GM18907 (cell line): ENCODE measurements around the gene PPM1A.

Source experiments
- ATAC-seq: cut with Tn5 transposase; IDR thresholded peaks from one replicate; pipeline ENCODE4 v1.9.1; 2021; ENCODE audit warnings: mild to moderate bottlenecking, moderate library complexity; ENCODE audit not compliant: unreplicated experiment

Gene PPM1A

GRCh38 chr14:60257865-60258264, 8.8 kb downstream of the PPM1A start:
- peak; percentile 44 for ATAC-seq

GRCh38 chr14:60265163-60265562, 16.1 kb downstream of the PPM1A start:
- no peak for ATAC-seq

GRCh38 chr14:60266021-60266937, 17.3 kb downstream of the PPM1A start:
- no peak for ATAC-seq

DNA sequence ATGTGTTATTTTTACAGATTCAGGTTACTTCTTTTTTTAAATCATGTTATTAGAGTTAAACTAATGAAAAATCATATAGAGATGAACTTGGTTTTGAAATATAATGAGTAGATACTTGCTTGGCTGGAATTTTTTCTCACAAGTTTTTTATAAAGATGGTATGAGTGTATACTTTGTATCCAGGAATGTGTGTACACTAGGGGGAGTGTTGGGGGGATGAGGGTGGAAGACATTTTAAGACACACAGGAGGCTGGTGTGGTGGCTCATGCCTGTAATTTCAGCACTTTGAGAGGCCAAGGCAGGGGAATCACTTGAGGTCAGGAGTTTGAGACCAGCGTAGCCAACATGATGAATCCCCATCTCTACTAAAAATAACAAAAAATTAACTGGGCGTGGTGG, 23.2 kb downstream of the PPM1A start:
- ATAC-seq = no peak

DNA sequence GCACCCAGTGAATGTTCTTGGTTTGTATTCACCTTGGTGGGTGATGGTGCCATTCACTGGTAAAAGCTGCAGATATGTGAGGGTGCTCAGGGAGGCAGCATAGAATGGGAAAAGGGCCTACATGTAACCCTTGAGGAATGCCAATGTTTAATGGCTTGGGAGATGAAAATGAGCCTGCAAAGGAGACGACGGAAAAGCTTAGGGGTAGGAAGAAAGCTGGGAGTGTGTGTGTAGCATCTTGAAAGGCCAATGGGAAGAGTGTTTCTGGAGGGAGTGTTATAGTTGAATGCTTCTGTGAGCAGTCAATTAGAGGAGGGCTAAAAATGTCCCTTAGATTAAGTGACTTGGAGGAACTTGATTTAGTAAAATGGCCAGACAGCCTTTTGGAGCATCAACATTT, 24.9 kb downstream of the PPM1A start:
- no peak for ATAC-seq

- ATAC-seq = no peak
Measured at GRCh38 chr14:60274448-60274847, 25.4 kb downstream of the PPM1A start.

- no peak for ATAC-seq
Measured at GRCh38 chr14:60275932-60276331, 26.9 kb downstream of the PPM1A start.

DNA sequence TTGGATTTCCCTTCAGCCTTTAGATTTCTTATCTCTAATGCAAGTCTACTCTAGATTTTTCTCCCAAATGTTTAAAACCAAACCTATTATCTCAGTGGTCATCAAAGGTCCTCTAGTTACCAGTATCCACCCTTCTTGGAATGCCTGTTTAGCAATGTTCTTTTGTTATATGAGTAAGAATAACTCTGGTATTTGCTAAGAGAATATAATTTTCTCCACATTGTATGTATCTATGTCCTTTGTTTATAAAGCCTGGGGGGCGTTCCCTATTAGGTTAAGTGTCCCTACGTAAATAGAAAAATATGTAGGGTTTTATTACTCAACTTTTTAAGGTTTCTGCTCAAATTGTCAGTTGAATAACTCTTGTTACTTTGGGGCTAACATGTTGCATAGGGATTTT, 27.3 kb downstream of the PPM1A start:
- no peak for ATAC-seq

DNA sequence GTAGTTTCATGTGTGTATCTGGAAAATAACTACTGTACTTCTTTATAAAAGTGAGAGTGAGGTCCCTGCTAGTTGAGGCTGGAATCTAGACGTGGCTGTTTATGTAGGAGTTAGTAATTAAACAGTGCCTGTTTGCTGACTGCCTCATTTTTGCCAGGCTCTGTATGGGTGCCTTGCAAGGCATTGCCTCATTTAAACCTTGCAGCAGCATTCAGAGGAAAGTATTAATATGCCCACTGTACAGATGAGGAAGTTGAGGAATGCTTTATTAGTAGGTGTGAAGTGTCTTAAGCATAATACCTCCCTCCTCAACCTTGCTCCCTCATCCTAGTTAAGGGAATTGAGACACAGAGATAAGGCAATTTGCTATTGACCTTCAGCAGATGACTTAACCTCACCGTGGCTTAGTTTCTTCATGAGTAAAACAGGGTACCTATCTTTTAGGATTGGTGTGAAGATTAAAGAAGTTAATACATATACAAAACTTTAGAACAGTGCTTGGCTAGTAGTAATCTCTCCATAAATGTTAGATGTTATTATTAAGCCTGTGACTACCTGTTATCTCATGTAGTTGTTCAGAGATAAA, 28.7 kb downstream of the PPM1A start:
- no peak for ATAC-seq

DNA sequence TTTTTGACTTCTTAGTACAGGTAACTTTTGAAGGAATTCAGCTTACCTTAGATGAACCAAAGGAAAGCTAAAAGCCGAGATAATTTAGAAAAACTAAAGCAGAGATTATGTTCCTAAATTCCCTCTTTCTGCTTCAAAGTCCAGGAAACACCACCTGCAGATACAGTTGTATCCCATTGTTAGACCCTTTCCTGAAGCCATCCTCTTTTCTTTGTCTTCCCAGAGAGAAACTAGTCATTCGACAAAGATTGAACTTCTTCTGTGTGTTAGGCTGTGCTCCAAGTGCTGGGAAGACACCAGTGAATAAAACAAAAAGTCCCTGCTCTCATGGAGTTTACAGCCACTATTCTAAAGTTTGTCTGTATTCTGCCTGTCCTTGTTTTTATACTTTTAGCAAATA, 29.3 kb downstream of the PPM1A start:
- ATAC-seq = no peak

- no peak for ATAC-seq
Measured at GRCh38 chr14:60287452-60287851, 38.4 kb downstream of the PPM1A start.

- no peak for ATAC-seq
Measured at GRCh38 chr14:60288279-60288678, 39.3 kb downstream of the PPM1A start.

GRCh38 chr14:60294411-60295069, 45.5 kb downstream of the PPM1A start:
- no peak for ATAC-seq

DNA sequence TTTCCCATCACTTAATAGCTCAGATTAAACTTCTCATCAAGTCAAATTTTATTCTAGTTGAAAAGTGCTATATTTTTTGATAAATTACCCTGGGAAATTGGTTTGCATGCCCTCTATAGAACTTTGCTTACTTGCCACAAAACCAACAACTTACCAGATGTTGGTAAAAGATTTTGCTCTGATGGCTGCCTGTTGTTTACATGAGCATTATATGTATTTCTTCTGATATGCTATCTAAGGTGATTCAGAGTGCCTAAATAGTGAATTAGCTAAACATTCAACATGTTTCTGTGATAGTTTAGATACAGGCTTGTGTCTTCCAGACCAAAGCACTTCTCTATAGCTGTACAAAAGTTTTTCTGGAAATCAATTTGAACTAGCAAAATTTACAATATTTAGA, 51.0 kb downstream of the PPM1A start:
- no peak for ATAC-seq

DNA sequence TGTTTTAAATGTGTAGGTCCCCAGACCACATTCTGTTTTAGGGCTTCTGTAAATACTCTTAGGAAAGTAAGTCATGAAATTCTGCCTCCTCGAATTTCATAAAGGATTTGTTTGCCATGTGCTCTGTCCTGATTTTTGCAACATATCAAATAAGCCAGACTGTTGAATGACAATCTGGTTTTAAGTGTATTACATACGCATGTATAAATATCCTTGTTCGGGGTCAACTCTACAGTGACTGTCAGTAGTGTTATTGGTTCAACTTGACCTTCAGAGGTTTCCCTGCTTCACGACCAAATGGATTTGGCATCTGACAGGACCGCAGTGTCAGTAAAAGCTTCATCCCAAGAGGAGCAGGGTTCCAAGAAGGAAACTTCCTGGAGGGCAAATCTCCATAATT, 52.7 kb downstream of the PPM1A start:
- no peak for ATAC-seq

DNA sequence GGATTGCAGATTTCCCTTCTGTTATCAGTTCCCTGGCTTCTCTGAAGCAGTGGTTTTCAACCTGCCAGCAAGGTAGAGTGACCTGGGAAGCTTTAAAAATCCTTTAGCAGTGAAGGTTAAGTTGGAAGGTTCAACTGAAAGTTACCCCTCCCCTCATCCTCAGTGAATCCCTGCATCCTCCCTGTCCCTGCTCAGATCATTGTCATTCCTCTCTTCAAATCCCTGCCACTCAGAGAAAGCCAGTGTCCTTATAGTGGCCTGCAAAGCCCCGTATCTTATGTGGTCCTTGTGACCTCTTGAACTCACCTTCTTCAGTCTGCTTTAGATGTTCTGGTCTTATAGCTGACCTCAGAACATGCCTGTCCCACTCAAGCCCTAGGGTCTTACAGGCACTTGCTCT, 53.6 kb downstream of the PPM1A start:
- no peak for ATAC-seq

DNA sequence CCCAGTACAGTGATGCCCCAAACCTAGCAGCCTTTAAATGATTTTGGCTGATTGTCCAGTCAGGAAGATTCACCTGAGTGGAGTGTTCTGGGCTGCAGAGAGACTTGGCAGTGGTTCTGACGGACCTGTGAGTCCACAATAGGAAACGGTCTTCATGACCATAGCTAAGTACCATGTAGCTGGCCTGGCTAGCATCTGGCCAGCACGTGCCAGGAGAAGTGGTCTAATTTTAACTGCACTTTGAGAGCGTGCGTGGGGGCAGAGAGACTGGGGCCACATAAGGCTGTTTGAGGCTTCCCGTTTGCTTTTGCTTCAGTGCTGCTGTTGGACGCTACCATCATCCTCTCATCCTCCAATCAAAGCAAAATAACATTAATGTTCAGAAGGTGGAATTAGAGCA, 54.7 kb downstream of the PPM1A start:
- ATAC-seq = no peak

- ATAC-seq = no peak
Measured at GRCh38 chr14:60304509-60304908, 55.5 kb downstream of the PPM1A start.

DNA sequence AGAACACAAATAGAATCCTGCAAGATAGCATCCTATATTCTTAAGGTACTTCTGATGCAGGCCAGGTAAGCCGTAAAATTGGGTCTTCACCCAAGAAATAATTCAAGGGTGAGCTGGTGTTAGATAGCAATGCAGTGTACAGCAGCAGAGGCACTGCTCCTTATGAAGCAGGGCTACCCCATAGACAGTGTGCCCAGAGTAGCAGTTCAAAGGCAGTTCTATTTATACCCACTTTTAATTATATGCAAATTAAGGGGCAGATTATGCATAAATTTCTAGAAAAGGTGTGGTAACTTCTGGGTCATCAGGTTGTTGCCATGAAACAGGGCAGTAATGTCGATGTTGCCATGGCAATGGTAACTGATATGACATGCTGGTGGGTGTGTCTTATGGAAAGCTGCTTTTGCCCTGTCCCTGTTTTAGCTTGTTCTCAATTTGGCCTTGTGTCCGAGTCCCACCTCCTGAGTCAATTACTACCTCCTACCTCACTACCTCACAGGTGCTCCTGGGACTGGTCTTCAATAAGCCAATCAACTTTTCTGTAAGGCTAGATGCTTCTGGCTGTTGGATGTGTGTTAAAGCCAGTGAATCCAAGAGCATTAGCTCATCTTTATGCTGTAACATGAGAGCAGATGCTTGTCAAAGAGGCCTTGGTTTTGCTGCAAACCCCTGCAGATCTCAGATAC, 61.0 kb downstream of the PPM1A start:
- no peak for ATAC-seq

GRCh38 chr14:60311417-60311816, 62.4 kb downstream of the PPM1A start:
- ATAC-seq = no peak

DNA sequence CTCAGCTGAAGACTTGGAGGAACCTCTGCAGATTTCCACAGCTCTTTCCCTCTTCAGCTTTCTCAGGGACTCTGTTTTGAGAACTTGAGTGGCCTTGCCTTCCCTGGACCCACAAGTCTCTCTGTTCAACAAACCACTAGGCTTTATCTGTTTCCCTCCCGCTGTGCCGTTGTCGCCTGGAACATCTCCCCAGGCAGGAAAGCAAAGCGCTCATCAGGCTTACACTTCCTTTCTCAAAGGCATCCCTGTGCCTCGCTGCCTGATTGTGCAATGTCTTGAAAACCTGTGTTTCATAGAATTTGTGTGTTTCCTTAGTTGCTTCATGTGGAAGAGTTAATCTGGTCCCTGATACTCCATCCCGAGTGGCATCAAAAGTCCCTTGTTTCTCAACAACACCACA, 64.1 kb downstream of the PPM1A start:
- ATAC-seq = no peak
